ENCODE measurements around the gene MCTP2.

- TF ChIP-seq CTCF (IDR thresholded peaks at IDR 0.05; ENCODE audit: poor library complexity) (no peak), EZH2 (IDR thresholded peaks at IDR 0.05; ENCODE audit: borderline replicate concordance) (no peak), EZH2phosphoT487 (IDR thresholded peaks at IDR 0.05; ENCODE audit: low read depth, severe bottlenecking, unreplicated experiment) (no peak)
Observed at GRCh38 chr15:94252906-94253491, 21.6 kb downstream of the MCTP2 start.
